Measurements from ENCODE around the gene MIAT. TPM values are rescaled to one million over a fixed set of nuclear protein-coding genes. Genes with fewer than 3 reads are reported as not detected.

MIAT gene
- total and polyA plus RNA-seq, 2 donors (not counting 1 experiment from before 2014, with no cell fraction given) = 1.9 to 10.2 TPM

- H2AFZ ChIP-seq (ENCODE audit: low read length) = no peak overlapping the region
- H4K20me1 ChIP-seq (ENCODE audit: control insufficient read depth, extremely low read depth, insufficient read depth, low read length) = no peaks in the 10 kb centered on the region
- TF ChIP-seq CTCF (conservative IDR thresholded peaks at IDR 0.05 in 1 of 2, IDR thresholded peaks at IDR 0.05 in 1 of 2; ENCODE audit: low read depth in 1 of 2, low read length in 2 of 2) = no peak
- H3K9me3 ChIP-seq (ENCODE audit: control insufficient read depth, insufficient read depth, low read depth, low read length) = no peaks in the 10 kb centered on the region
- no peaks in the 10 kb centered on the region for H3K27me3 ChIP-seq (ENCODE audit: control insufficient read depth, insufficient read depth, low read length)
- no peak overlapping the region for H3K4me3 ChIP-seq (replicated peaks in 1 of 4; ENCODE audit: control extremely low read depth in 1 of 4, insufficient read depth in 1 of 4, low read depth in 3 of 4, low read length in 4 of 4)
- DNase-seq (ENCODE audit: low read depth in 2 of 2) = no peak
- H3K27ac ChIP-seq (ENCODE audit: insufficient read depth, low read length) = no peak overlapping the region
- H3K9ac ChIP-seq (ENCODE audit: insufficient read depth, low read length) = no peak overlapping the region
- no peaks in the 10 kb centered on the region for H3K4me1 ChIP-seq (ENCODE audit: control insufficient read depth, extremely low read depth, insufficient read depth, low read length)
- H3K79me2 ChIP-seq (ENCODE audit: control insufficient read depth, insufficient read depth, low read length) = no peaks in the 10 kb centered on the region
- H3K4me2 ChIP-seq (ENCODE audit: extremely low read depth, insufficient read depth, low read length) = no peak overlapping the region
- no peaks in the 10 kb centered on the region for H3K36me3 ChIP-seq (ENCODE audit: control insufficient read depth, insufficient read depth, low read length)
Measured at GRCh38 chr22:26631282-26631681, 26.1 kb upstream of the MIAT start.

GRCh38 chr22:26632422-26633155, 24.8 kb upstream of the MIAT start:
- TF ChIP-seq CTCF (conservative IDR thresholded peaks at IDR 0.05 in 1 of 2, IDR thresholded peaks at IDR 0.05 in 1 of 2; ENCODE audit: low read depth in 1 of 2, low read length in 2 of 2) (no peak), EZH2 (IDR thresholded peaks at IDR 0.05; ENCODE audit: low read length, missing control alignments) (no peak)
- Histone ChIP-seq H3K9me3 (ENCODE audit: control insufficient read depth, insufficient read depth, low read depth, low read length) (no peaks in the 10 kb centered on the region), H3K4me2 (ENCODE audit: extremely low read depth, insufficient read depth, low read length) (no peak overlapping the region), H3K36me3 (ENCODE audit: control insufficient read depth, insufficient read depth, low read length) (no peaks in the 10 kb centered on the region), H2AFZ (ENCODE audit: low read length) (no peak overlapping the region), H3K4me3 (replicated peaks in 1 of 4; ENCODE audit: control extremely low read depth in 1 of 4, insufficient read depth in 1 of 4, low read depth in 3 of 4, low read length in 4 of 4) (no peak overlapping the region), H3K27ac (ENCODE audit: insufficient read depth, low read length) (no peak overlapping the region), H3K79me2 (ENCODE audit: control insufficient read depth, insufficient read depth, low read length) (no peaks in the 10 kb centered on the region), H4K20me1 (ENCODE audit: control insufficient read depth, extremely low read depth, insufficient read depth, low read length) (no peaks in the 10 kb centered on the region), H3K4me1 (ENCODE audit: control insufficient read depth, extremely low read depth, insufficient read depth, low read length) (no peaks in the 10 kb centered on the region), H3K27me3 (ENCODE audit: control insufficient read depth, insufficient read depth, low read length) (no peaks in the 10 kb centered on the region), H3K9ac (ENCODE audit: insufficient read depth, low read length) (no peak overlapping the region)
- no peak for DNase-seq (ENCODE audit: low read depth in 2 of 2)

GRCh38 chr22:26634189-26634588, 23.2 kb upstream of the MIAT start:
- no peak for TF ChIP-seq EZH2 (IDR thresholded peaks at IDR 0.05; ENCODE audit: low read length, missing control alignments)
- TF ChIP-seq CTCF (conservative IDR thresholded peaks at IDR 0.05 in 1 of 2, IDR thresholded peaks at IDR 0.05 in 1 of 2; ENCODE audit: low read depth in 1 of 2, low read length in 2 of 2) = no peak
- Histone ChIP-seq H3K9me3 (ENCODE audit: control insufficient read depth, insufficient read depth, low read depth, low read length) (no peaks in the 10 kb centered on the region), H3K79me2 (ENCODE audit: control insufficient read depth, insufficient read depth, low read length) (no peaks in the 10 kb centered on the region), H2AFZ (ENCODE audit: low read length) (no peak overlapping the region), H3K27ac (ENCODE audit: insufficient read depth, low read length) (no peak overlapping the region), H3K4me1 (ENCODE audit: control insufficient read depth, extremely low read depth, insufficient read depth, low read length) (no peaks in the 10 kb centered on the region), H4K20me1 (ENCODE audit: control insufficient read depth, extremely low read depth, insufficient read depth, low read length) (no peaks in the 10 kb centered on the region), H3K4me2 (ENCODE audit: extremely low read depth, insufficient read depth, low read length) (no peak overlapping the region), H3K36me3 (ENCODE audit: control insufficient read depth, insufficient read depth, low read length) (no peaks in the 10 kb centered on the region), H3K4me3 (replicated peaks in 1 of 4; ENCODE audit: control extremely low read depth in 1 of 4, insufficient read depth in 1 of 4, low read depth in 3 of 4, low read length in 4 of 4) (no peak overlapping the region), H3K27me3 (ENCODE audit: control insufficient read depth, insufficient read depth, low read length) (no peaks in the 10 kb centered on the region), H3K9ac (ENCODE audit: insufficient read depth, low read length) (no peak overlapping the region)
- no peak for DNase-seq (ENCODE audit: low read depth in 2 of 2)
